ENCODE data around the gene GIMAP2. TPM values are rescaled to one million over a fixed set of nuclear protein-coding genes. Genes with fewer than 3 reads are reported as not detected.

The GIMAP2 gene
- total RNA-seq, 4 donors from 2014 or later: 2.2 to 6.7 (median 3.2) TPM

- in situ Hi-C loops (cut with MboI; ENCODE audit: low sequenced_read_pairs in 4 of 4): no loop called here
- Histone ChIP-seq H3K27ac (peak overlapping the region; percentile 67 to 76 (median 72)), H3K9me3 (no peaks in the 10 kb centered on the region), H3K4me3 (peak overlapping the region in 2 of 4 donors; percentile 8 to 57), H3K27me3 (no peaks in the 10 kb centered on the region), H3K36me3 (no peaks in the 10 kb centered on the region), H3K4me1 (no peaks in the 10 kb centered on the region)
- intact Hi-C loops (cut with DNase I; ENCODE audit: low total_unique reads): loop anchor here (5.0 kb wide), 1 partner anchor 83 kb away; the partner anchor contains the start of gene GIMAP6
- ATAC-seq (no peak), DNase-seq (no peak)
- TF ChIP-seq POLR2A (IDR thresholded peaks at IDR 0.05) (no peak), CTCF (IDR thresholded peaks at IDR 0.05 in 4 of 5, conservative IDR thresholded peaks at IDR 0.05 in 1 of 5) (no peak)
Observed at GRCh38 chr7:150715293-150715692, 29.8 kb downstream of the GIMAP2 start.

GRCh38 chr7:150715738-150716137 lies 30.2 kb downstream of the GIMAP2 start:
- no peak for DNase-seq
- intact Hi-C loops (cut with DNase I; ENCODE audit: low total_unique reads) (loop anchor here (5.0 kb wide), 1 partner anchor 83 kb away; the partner anchor contains the start of gene GIMAP6), in situ Hi-C loops (cut with MboI; ENCODE audit: low sequenced_read_pairs in 4 of 4) (no loop called here)
- no peak for TF ChIP-seq POLR2A (IDR thresholded peaks at IDR 0.05)
- TF ChIP-seq CTCF (IDR thresholded peaks at IDR 0.05 in 4 of 5, conservative IDR thresholded peaks at IDR 0.05 in 1 of 5): no peak
- Histone ChIP-seq H3K4me1 (no peaks in the 10 kb centered on the region), H3K27ac (peak overlapping the region; percentile 67 to 76 (median 72)), H3K9me3 (no peaks in the 10 kb centered on the region), H3K27me3 (no peaks in the 10 kb centered on the region), H3K4me3 (peak overlapping the region; percentile 34 to 57 (median 49)), H3K36me3 (no peaks in the 10 kb centered on the region)
- no peak for ATAC-seq

- Histone ChIP-seq H3K36me3 (no peaks in the 10 kb centered on the region), H3K4me1 (no peaks in the 10 kb centered on the region), H3K9me3 (no peaks in the 10 kb centered on the region), H3K27ac (peak within 1 kb of the TSS; percentile 67 to 76 (median 72)), H3K27me3 (no peaks in the 10 kb centered on the region), H3K4me3 (peak within 1 kb of the TSS; percentile 34 to 57 (median 49))
- peak in 1 of 2 donors; percentile 26 for DNase-seq
- ATAC-seq: peak; percentile 47 to 65
- intact Hi-C loops (cut with DNase I; ENCODE audit: low total_unique reads) (loop anchor here (5.0 kb wide), 1 partner anchor 84 kb away; the partner anchor contains the start of gene GIMAP6), in situ Hi-C loops (cut with MboI; ENCODE audit: low sequenced_read_pairs in 4 of 4) (no loop called here)
- TF ChIP-seq POLR2A (IDR thresholded peaks at IDR 0.05): peak; percentile 27 to 65
- TF ChIP-seq CTCF (IDR thresholded peaks at IDR 0.05 in 4 of 5, conservative IDR thresholded peaks at IDR 0.05 in 1 of 5): no peak
Observed at GRCh38 chr7:150716368-150716767, 30.9 kb downstream of the GIMAP2 start, which contains the start of gene GIMAP1. TSS of gene GIMAP1 (plus strand) at chr7:150716613. CDS start at chr7:150719048, 2,435 bp downstream.

- ATAC-seq: no peak
- Histone ChIP-seq H3K4me1 (no peaks in the 10 kb centered on the region), H3K4me3 (peak overlapping the region; percentile 34 to 57 (median 49)), H3K36me3 (no peaks in the 10 kb centered on the region), H3K27ac (peak overlapping the region; percentile 66 to 76 (median 72)), H3K9me3 (no peaks in the 10 kb centered on the region), H3K27me3 (no peaks in the 10 kb centered on the region)
- in situ Hi-C loops (cut with MboI; ENCODE audit: low sequenced_read_pairs in 4 of 4) (no loop called here), intact Hi-C loops (cut with DNase I; ENCODE audit: low total_unique reads) (loop anchor here (5.0 kb wide), 1 partner anchor 85 kb away; the partner anchor contains the start of gene GIMAP6)
- DNase-seq: no peak
- TF ChIP-seq CTCF (IDR thresholded peaks at IDR 0.05 in 4 of 5, conservative IDR thresholded peaks at IDR 0.05 in 1 of 5): no peak
- no peak for TF ChIP-seq POLR2A (IDR thresholded peaks at IDR 0.05)
Observed at GRCh38 chr7:150716939-150717338, 31.4 kb downstream of the GIMAP2 start.
